Germinal center (tissue), 1 donor: ENCODE measurements around the gene TARDBP.
"Not testable (repeated sequence)": the region's sequence is repeated elsewhere in the genome, so short reads cannot be mapped to it uniquely, and the experiment has no call there.

ENCODE experiments used
- DNase-seq: peaks from one replicate; pipeline ENCODE4 v3.0.0; 2012; ENCODE audit warnings: mixed read lengths, low spot score

The TARDBP gene

DNA sequence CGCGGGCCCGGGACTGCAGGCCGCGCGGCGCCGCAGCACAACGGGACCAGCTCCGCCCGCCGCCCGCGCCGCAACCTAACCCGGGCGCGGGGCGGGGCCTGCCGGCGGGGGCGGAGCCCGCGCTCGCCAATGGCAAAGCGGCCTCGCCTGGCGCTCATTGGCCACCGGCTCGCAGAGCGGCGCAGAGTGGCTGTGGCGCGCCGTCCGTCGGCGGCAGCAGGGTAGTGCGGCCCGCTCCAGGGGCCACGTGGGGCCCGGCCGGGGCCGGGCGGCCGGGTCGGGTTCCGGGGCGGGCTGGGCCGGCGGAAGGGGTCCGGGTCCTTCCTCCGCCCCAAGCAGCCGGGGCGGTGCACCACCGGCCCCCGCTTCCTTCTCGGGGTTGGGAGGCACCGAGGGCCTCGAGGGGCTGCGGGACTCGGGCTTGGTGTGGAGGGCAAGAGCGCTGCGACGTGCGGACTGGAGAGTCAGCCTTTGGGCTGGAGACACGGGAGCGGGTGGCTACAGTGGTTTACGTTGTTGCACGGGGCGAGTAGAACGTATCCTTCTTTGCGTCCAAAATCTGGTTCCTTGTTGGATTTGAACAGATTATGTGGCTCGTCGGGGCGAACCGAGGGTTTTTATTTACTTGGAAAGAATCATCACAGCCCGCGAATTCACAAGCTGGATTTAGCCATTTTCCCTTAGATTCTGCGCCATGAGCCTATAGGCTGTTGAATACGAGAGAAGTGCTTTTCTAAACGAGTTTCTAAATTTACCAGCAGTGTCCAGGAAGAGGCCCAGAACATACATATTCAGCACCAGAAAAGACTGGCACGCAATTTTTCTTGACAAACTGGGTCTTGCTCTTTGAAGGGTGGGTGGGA lies 47.7 kb downstream of the TARDBP start, which contains the start of gene SRM:
Gene SRM (minus strand): TSS at position 51 of the 863 bp plus-strand sequence. CDS start 75 bp downstream, outside the sequence.
- peak; percentile 98 for DNase-seq

DNA sequence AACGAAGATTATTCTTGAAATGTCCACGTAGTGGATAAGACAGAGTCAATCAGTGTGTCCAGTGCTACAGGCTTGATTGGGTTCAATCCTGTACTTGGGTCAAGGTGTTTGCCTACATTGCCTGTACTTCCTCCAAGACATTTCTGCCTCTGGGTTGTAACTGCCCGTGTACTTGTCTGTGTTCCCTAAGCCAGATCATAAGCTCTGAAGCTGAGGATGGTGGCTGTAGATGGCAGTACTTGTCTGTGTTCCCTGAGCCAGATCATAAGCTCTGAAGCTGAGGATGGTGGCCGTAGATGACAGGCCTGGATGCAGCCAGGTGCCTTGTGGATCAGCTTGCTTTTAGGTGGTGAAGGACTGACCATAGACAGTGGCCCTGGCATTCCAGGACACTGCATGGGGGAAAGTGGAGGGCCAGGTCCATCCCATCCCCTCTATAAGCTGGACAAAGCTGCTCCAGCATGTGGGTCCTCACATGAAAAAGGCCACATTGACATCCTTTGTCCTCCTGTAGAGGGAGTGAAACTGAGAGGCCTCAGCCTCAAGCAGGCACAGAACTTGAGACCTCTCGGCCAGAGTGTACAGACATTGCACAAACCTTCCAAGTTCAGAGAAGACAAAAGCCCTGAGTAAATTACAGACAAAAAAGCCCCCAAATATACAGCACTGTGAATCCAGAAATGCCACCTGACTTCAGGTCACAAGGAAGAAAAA lies 49.4 kb downstream of the TARDBP start:
- no peak for DNase-seq

DNA sequence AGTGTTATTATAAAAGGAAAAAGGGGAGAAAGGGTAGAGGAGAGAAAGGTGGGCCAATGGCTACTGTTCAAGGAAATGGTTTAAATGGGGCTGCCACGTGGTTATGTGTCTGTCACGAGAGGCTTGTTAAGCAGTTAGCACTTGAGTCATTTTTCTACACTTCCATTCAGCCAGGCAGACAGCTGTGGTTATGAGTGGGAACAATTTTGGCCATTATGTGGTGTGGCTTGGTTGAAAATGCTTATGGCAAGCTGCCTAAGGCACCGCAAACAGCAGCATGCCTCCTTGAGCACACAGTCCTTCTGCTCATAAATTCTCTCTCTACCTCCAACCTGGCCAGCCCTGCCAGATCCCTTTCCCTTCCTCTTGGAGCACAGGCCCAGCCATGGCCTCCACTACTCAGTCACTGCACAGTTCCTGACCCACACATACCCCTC lies 50.5 kb downstream of the TARDBP start:
- no peak for DNase-seq

DNA sequence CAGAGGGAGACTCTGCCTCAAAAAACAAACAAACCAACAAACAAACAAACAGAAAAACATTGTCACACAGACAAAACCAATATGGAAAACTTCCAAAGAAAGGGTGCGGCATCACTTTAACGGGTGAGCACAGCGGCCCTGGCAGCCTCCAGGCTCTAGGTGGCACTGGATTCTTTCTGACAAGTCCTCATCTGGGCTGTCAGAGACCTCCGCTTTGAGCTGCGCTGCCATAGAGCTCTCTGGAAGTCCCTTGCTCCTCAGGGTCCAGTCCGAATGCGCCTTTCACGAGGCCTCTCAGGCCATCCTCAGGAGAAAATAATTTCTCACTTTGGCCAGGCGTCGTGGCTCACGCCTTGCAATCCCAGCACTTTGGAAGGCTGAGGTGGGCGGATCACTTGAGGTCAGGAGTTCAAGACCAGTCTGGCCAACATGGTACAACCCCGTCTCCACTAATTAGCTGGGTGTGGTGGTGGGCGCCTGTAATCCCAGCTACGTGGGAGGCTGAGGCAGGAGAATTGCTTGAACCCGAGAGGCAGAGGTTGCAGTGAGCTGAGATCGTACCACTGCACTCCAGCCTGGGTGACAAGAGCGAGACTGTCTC lies 51.6 kb downstream of the TARDBP start:
- DNase-seq, result not testable (repeated sequence)

DNA sequence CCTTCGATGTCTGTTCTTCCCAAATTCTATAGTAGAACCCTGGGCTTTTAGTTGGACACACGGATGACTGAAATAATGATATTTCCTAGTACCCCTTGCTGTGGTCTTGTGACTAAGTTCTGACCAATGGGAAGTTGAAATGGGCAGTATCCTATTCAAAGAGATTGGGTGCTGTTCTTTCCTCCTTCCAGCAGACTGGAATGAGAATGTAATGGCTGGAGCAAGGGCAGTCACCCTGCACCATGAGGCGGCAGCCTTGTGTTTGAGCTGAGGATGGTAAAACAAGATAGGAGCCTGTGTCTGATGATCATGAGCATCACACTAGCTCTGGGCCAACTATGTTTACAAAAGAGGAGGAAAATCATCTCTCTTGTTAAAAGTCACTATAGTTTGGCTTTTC lies 52.5 kb downstream of the TARDBP start:
- DNase-seq, result no peak

DNA sequence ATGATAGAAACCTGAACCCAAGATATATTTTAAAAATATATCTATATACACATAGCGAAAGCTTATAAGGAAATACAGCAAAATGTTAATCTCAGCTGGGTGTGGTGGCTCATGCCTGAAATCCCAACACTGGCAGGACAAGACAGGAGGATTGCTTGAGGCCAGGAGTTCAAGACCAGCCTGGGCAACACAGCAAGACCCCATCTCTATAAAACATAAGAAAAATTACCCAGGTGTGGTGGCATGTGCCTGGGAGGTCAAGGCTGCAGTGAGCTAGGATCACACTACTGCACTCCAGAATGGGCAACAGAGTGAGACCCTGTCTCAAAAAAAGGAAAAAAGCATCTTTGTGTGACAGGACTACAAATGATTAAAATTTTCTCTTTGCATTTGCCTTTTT lies 53.3 kb downstream of the TARDBP start:
- DNase-seq, result no peak

DNA sequence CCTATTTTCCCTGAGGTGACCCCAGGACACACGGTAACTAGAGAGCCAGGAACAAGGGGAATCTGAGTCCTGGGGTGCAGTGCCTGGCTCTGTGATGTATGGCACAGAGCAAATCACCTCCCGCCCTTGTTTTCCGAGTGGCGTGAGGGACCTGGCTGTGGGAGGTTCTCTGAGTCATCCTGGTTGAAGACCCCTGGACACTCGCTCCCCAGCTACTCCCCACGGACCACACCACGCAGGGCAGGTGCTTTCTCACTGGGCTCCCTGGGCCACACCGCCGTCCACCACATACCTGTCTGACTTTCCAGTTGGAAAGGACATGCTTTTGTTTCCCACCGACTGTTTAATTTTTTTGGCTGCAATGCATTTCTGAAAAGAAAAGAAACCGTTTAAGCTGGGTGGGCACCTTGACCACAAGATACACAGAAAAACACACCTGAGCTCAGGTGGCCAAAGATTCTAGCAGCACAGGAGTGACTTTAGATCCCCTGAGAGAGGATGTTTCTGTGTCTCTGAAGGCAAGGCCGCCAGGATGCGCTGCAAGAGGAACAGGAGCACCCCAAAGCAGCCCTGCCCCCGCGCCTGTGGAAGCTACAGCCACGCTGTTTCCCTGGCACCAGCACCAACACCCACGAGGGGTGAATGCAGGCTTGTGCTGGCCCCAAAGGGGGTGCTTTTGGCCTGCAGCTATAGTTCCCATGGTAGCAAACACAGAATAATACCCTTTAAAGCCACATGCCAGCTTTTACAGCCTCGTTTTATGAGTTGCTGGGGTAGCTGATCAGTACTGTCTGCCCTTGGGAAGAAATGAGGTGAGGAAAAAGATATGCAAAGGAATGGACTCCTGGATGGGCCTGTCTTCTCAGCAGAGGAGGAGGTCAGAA lies 55.5 kb downstream of the TARDBP start:
- DNase-seq, result no peak

DNA sequence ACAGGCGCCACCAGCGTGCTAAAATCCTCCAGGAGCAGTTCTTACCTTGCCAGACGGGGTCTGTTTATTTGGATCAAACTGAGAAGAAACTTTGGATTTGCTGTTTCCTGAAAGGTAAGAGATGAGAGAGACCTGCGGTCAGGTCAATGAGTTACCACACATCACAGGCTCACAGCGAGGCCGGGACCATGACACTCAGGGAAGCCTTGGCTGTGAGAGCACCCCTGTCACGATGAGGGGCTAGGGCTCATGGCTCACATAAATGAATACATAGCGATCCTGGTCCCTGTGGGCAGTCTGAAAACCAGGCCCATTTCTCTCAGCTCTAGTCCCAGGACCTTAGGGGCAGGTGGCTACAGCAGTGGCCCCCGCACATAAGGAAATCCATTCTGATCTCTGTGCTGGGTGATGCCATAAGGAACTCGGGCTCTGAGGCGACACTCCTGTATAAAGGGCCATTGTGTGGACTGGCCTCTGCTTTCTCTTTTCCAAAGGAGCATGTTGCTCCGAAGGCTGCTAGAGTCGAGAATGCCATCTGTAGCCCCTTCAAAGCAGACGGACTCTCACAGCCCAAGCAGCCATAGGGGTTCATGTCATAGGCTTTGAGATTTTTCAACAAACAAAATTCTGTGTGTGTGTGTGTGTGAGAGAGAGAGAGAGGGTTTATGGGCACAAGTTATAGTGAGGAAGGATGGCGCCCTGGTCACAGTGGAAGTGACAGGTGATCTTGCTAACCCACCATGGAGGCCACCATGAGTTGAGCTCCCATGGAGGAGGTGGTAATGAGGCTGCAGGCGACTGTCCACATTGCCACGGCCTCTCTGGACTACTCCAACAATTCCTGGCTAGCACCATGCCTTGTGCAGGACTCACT lies 56.4 kb downstream of the TARDBP start:
- no peak for DNase-seq

DNA sequence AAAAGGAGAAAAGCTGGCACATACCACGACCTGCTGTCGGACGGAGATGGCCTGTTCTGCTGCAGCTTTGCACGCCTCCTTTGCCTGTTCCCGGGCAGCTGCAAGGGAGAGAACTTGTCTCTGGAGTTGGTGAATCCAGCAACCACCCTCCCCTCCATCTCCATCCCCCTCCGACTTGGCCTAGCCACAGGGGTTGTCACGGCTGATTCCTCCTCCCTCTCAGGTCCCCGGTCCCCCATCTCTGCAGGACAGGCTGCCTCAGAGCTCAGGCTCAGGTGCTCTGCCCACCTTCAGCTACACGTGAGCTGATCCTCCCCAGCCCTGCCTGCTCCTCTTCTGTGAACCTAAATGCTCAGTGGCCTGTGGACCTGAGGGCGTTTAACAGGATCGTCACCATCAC lies 58.4 kb downstream of the TARDBP start:
- no peak for DNase-seq

DNA sequence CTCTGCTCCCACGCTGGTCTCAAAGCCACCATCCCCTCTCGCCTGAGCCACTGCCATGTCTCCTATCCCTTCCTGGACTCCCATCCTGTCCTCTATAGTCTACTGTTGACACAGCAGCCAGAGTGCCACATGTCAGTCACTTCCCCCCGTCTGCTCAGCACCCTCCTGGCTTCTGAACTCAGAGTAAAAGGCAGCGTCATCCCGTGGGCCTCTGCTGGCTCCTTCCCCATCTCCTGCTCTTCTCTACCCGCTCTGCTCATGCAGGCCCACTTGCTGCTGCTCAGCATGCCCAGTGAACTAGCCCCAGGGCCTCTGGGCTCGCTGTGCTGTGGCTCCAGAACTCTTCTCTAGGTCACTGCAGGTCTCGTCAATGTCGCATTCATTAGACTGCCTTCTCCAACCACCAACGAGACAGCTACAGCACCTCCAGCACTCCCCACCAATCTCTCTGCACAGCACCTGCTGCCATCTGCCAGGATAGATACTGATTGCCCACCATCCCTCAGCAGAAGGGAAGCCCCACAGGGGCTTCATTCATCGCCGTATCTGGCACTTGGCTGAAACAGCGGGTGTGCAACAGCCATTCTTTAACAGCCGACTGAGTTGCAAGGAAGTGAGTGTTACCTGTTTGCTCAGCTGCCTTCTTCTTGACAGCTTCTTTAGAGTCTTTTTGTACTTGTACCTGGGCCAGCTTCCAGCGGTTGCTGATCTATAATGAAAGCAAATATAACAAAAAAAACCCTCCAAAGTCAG lies 59.2 kb downstream of the TARDBP start:
- no peak for DNase-seq

DNA sequence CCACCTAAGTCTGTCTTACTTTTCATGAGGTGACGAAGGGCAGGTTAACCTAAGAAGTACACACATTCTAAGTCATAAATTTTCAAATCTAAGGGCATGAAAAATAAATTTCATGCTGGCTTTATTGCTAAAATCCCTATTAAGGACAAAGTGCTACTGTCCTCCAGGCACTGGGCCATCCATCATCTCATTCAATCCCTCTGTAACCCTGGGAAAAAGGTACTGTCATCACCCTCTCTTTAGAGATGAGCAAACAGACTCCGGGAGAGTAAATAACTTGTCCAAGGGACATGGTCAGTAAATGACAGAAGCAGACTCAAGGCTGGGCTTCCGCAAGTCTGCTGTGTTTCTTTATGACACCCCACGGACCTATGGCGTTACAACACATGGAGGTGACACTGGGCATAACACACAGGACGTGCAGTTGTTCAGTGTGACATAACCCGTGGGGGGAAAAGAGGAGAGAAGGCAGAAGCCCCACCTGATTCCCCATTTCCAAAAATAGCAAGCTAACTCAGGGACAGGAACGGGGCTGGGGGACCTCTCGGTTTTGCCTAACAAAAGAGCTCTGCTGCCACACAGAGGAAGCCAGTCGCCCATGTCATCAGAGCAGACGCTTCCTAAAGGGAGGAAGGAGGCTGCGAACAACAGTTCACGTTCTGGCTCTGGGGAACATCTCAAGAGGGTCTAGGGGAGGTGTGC lies 59.9 kb downstream of the TARDBP start:
- no peak for DNase-seq

DNA sequence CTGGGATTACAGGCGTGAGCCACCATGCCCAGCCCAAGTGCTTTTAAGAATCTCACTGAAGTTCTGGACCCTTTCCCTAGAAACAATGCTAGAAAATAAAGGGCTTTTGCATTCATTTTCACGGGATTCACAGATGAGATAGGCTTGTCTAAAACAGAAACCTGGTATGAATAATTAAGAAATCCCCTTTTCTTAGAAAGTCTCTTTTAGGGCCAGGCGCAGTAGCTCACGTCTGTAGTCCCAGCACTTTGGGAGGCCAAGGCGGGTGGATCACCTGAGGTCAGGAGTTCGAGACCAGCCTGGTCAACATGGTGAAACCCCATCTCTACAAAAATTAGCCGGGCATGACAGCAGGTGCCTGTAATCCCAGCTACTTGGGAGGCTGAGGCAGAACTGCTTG lies 60.9 kb downstream of the TARDBP start:
- DNase-seq, result not testable (repeated sequence)
